Mucosa of rectum (tissue), 2 donors: ENCODE results near the gene GNB1L.
A peak's percentile ranks its signal among the peaks of the same experiment; 100 is the strongest.

Experiments
- H3K27ac ChIP-seq, 2 donors: one replicate each; pipeline ENCODE4 v1.7.0; 2013; ENCODE audit warnings: inconsistent platforms in 2 of 2, low read depth in 2 of 2, low read length in 2 of 2
- H3K27me3 ChIP-seq, 2 donors: one replicate each; pipeline ENCODE4 v1.7.0; 2013; ENCODE audit warnings: low read length in 2 of 2; ENCODE audit not compliant: control insufficient read depth in 2 of 2, insufficient read depth in 2 of 2
- H3K36me3 ChIP-seq, 2 donors: one replicate each; pipeline ENCODE4 v1.7.0; 2013; ENCODE audit warnings: low read length in 2 of 2; ENCODE audit not compliant: control insufficient read depth in 2 of 2, insufficient read depth in 2 of 2
- H3K4me1 ChIP-seq, 2 donors: one replicate each; pipeline ENCODE4 v1.7.0; 2013; ENCODE audit warnings: low read length in 2 of 2, mild to moderate bottlenecking in 1 of 2; ENCODE audit not compliant: control insufficient read depth in 2 of 2, insufficient read depth in 2 of 2
- H3K4me3 ChIP-seq, 2 donors: one replicate each; pipeline ENCODE4 v1.7.0; 2013; ENCODE audit warnings: low read length in 2 of 2
- H3K9ac ChIP-seq, 2 donors: one replicate each; pipeline ENCODE4 v1.7.0; 2013; ENCODE audit warnings: low read length in 2 of 2, low read depth in 1 of 2, mild to moderate bottlenecking in 1 of 2
- H3K9me3 ChIP-seq, 2 donors: one replicate each; pipeline ENCODE4 v1.7.0; 2013; ENCODE audit warnings: low read length in 2 of 2; ENCODE audit not compliant: control insufficient read depth in 2 of 2
- donor health status: healthy.
- donor health status: Normal muscosa, but diverticular disease.

The GNB1L gene

DNA sequence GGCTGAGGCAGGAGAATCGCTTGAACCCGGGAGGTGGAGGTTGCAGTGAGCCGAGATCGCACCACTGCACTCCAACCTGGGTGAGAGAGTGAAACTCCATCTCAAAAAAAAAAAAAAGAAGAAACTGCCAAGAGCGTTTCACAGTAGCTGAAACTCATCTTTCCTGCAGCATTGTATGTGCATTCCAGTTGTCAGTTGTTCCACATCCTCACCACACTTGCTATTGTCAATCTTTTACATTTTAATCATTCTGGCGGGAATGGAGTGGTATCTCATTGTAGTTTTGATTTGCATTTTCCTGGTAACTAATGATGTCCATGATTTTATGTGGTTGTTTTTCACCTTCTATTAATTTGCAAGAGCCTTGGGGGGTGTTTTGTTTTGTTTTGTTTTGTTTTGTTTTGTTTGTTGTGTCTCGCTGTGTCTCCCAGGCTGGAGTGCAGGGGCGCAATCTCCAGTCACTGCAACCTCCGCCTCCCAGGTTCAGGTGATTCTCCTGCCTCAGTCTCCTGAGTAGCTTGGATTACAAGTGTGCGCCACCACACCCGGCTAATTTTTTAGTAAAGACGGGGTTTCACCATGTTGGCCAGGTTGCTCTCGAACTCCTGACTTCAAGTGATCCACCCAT, 8.1 kb upstream of the GNB1L start:
- no peak overlapping the region for H3K27ac ChIP-seq
- no peaks in the 10 kb centered on the region for H3K9me3 ChIP-seq
- no peak overlapping the region for H3K4me3 ChIP-seq
- no peaks in the 10 kb centered on the region for H3K27me3 ChIP-seq
- H3K4me1 ChIP-seq = no peaks in the 10 kb centered on the region
- H3K9ac ChIP-seq = no peak overlapping the region
- H3K36me3 ChIP-seq = no peaks in the 10 kb centered on the region

DNA sequence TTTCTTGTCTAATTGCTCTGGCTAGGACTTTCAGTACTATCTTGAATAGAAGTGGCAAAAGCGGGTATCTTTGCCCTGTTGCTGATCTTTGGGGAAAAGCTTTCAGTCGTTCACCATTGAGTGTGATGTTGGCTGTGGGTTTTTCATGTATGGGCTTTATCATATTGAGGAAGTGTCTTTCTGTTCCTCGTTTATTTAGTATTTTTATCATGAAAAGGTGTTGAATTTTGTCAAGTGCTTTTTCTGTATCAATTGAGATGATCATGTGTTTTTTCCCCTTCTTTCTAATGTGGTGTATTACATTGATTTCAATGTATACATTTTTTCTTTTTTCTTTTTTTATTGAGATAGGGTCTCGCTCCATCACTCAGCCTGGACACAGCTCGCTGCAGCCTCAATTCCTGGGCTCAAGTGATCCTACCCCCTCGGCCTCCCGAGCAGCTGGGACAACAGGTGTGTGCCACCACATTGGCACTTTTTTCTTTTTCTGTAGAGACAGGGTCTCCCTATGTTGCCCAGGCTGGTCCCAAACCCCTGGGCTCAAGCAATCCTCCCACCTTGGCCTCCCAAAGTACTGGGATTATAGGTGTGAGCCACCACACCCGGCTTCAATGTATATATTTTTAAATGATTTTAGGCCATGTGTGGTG, 5.3 kb upstream of the GNB1L start:
- Histone ChIP-seq H3K27me3 (no peaks in the 10 kb centered on the region), H3K36me3 (no peaks in the 10 kb centered on the region), H3K27ac (no peak overlapping the region), H3K4me1 (peaks cover 9 to 10% of the 10 kb centered on the region in 2 donors), H3K9me3 (no peaks in the 10 kb centered on the region), H3K4me3 (no peak overlapping the region), H3K9ac (no peak overlapping the region)

DNA sequence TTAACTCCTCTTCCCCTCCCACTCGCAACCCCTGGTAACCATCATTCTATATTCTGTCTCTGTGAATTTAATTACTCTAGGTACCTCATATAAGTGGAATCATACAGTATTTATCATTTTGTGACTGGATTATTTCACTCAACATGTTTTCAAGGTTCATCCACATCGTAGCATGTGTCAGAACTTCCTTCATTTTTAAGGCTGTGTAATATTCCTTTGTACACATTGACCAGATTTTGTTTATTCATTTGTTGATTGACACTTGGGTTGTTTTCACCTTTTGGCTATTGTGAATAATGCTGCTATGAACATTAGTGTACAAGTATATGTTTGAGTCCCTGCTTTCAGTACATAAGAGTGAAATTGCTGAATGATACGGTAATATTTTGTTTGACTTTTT, 2.7 kb upstream of the GNB1L start:
- H3K27me3 ChIP-seq = no peaks in the 10 kb centered on the region

DNA sequence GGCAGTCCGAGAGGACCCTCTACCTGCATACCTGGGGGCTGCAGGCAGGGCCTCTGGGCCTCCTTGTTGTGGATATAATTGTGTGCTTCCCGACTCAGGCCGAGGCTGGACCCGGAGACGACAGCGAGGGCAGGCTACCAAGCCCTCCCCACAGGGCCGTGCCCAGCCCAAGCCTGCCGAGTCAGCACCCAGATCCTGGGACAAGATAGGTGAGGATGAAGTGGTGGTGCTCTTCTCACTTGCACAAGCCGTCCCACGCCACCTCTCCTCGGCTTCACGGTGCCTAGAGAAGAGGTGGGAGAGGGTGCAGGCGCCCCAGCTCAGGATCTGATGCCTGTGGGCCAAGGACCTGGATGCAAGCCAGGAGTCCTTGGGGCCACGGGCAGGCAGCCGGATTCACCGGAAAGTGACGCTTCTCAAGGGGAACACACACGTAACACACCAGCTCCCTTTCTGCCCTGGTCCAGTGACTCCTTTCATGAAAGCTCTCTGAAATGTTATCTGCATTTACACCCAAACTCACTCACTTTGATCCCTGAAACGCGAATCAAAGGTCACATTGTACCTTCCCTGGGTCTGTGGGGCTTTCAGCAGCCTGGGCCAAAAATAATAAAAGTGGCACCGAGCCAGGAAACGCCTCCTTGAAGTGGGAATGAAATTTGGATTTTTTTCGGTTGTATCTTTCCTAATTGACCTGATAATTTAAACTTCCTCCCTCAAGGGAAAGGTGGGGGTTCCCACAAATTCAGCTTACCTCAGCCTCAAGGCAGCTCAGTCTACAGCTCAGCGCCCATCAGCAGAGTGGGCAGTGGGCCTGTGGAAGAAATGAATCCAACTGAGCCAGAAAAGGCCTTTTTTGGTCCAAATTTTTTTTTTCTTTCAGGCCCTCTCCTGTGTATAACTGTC, 1.1 kb upstream of the GNB1L start:
- Histone ChIP-seq H3K36me3 (peaks cover 7 to 16% of the 10 kb centered on the region in 2 donors), H3K4me3 (peak overlapping the region; percentile 86 to 87), H3K9ac (peak overlapping the region; percentile 79 to 84), H3K27ac (peak overlapping the region; percentile 86 to 91), H3K9me3 (no peaks in the 10 kb centered on the region), H3K27me3 (no peaks in the 10 kb centered on the region), H3K4me1 (peaks cover 20 to 25% of the 10 kb centered on the region in 2 donors)

More for the DNA sequence above, 2.7 kb upstream of the GNB1L start:
- Histone ChIP-seq H3K9ac (no peak overlapping the region), H3K27ac (no peak overlapping the region), H3K4me3 (no peak overlapping the region), H3K4me1 (peaks cover 20 to 25% of the 10 kb centered on the region in 2 donors), H3K36me3 (peaks cover 0 to under 1% of the 10 kb centered on the region in 2 donors), H3K9me3 (no peaks in the 10 kb centered on the region)

DNA sequence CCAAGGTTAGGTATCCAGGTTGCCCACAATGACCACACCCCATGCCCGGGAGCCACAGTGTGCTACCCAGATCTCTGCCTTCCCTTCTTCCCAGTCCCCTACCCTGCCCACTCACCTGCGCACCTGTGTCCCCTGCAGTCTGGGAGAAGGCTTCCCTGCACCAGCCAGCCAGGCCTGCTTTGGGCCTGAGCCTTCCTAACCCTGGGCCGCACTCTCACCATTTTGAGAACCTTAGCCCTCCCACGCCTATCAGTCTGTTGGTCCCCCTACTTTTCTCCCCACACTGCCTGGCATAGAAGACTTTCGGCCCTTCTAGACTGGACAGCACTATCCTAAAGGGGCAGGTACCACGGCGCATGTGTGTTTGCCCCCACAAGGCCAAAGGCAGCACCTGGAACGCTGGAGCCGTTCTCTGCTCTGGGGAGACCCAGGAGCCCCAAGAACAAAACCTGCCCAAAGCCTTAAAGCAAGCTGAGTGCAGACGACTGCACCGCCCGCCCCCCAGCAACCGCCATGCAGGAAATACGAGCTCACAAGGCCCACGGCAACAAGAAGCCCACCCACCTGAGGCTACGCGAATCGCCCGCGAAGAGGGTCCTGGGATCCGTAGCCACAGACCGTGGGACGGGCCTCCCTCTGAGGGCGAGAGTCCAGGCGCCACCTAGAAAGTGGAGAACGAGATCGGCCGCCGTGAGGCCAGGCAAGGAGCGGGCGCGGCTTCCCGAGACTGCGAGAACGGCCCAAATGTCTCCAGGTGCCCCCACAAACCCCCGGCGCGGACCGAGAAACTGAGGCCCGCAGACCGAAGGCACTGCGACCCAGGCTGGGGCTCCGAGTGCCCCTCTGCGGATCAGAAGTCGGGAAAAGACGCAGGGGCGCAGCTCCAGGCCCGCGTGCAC, 546 bp downstream of the GNB1L start:
- no peaks in the 10 kb centered on the region for H3K9me3 ChIP-seq
- H3K36me3 ChIP-seq = peaks cover 13 to 26% of the 10 kb centered on the region in 2 donors
- H3K4me3 ChIP-seq = peak overlapping the region; percentile 86 to 87
- peak overlapping the region; percentile 64 to 91 for H3K27ac ChIP-seq
- peak overlapping the region; percentile 84 to 88 for H3K9ac ChIP-seq
- H3K27me3 ChIP-seq = no peaks in the 10 kb centered on the region
- H3K4me1 ChIP-seq = peaks cover 20 to 25% of the 10 kb centered on the region in 2 donors

DNA sequence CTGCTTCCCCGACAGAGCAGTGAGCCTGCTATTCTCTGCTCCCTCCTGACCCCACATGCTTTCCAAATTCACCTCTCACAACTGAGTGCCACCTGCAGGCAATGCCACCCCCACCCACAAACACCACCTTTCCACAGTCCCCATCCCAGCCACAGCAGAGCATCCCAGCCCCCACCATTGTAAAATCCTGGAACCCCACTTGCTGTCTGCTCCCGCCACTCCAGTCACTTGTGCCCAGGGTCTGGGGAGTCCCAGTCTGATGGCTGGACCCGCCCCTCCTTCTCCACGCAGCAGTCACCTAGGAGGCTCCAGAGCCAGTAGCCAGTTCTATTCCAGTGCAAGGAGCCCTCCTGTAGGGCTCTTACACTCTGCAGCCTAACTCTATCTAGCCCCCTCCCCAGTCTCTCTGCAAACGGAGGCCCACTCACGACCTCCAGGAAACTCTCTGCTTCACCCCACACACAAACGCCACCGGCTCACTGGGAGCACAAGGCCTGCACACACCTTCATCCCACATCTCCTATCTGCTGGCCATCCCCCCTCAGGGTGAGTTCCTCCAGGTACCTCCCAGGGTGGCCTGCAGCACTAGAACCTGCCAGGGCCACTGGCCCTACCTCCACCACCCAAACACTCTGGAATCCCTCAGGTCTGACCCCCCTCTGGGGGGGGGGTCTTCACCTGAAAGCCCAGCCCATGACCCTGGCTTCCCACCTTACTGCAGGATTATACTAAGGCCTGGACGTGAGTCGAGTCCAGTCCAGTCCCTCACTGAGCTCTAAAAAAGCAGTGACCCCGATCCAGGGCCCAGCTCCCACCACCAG, 1.4 kb downstream of the GNB1L start:
- Histone ChIP-seq H3K27ac (peak overlapping the region in 1 of 2 donors; percentile 91), H3K4me3 (peak overlapping the region; percentile 86 to 87), H3K4me1 (peaks cover 24 to 31% of the 10 kb centered on the region in 2 donors)

DNA sequence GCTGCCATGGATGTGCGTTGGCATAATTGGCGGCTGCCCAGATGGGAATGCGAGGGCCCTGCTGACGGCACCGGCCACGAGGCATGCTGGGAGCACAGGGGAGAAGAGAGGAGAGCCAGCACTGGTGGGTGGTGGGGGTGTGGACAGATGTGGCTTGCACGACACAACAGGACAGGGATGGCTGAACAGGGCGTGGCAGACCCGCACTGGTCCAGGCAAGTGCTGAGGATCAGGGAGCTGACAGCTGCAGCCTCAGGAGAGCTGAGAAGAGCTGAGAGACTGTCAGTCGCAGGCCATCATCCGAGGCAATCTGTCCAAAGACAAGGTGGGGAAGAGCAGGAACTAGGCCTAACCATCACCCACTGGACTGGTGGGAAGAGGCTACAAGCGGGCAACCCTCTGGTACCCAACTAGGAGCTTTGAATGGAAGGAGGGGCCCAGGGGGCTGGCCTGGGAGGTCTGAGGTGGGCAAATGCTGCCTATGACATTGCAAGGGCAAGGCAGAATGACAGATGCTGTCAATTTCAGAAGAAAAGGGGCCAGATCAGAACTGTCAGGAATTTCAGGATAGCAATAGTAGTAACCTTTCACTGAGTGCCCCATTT, 2.4 kb downstream of the GNB1L start:
- Histone ChIP-seq H3K9ac (no peak overlapping the region), H3K4me1 (peaks cover 24 to 31% of the 10 kb centered on the region in 2 donors), H3K36me3 (peaks cover 13 to 26% of the 10 kb centered on the region in 2 donors), H3K27ac (no peak overlapping the region), H3K4me3 (no peak overlapping the region), H3K9me3 (no peaks in the 10 kb centered on the region), H3K27me3 (no peaks in the 10 kb centered on the region)

More for the DNA sequence above, 1.4 kb downstream of the GNB1L start:
- Histone ChIP-seq H3K36me3 (peaks cover 13 to 26% of the 10 kb centered on the region in 2 donors), H3K9me3 (no peaks in the 10 kb centered on the region), H3K27me3 (no peaks in the 10 kb centered on the region), H3K9ac (peak overlapping the region; percentile 84 to 88)

DNA sequence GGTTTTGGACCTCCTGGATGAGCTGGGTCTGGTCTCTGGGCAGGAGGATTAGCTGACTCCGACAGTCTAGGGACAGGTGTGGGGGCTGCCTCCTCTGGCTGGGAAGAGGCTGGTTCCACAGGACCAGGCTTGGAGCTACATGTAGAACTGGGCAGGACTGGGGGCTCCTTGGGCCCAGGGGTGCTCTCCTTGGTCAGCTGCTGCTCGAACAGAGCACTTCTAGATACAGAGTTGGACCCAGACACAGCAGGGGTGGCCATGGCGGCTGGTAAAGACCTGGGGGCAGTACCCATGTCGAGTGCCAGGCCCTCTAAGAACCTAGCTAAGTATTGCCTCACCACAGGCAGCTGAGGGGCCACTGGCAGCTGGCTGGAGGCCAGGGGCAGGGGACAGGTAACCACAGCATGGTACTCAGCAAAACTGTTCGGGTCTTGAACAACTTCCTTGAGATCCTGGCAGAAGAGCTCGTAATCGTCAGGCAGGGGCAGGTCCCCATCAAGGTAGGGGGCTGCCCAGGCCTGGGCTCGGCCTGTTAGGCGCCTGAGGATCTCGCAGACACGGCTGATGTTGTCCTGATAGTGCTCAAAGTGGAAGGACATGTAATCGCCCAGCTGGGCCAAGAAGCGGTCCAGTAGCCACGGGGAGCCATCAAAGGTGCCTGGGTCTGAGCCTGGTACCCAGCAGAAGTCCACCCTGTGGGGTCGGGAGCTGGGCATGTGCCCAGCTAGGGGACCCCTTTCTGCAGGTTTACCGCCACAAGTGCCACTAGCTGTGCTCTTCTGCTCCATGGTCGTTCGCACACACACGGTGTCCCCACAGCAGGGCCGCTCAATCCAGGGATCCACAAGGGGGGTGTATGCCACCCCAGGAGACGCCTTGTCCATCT, 3.1 kb downstream of the GNB1L start:
- Histone ChIP-seq H3K4me1 (peaks cover 24 to 31% of the 10 kb centered on the region in 2 donors), H3K4me3 (no peak overlapping the region), H3K9ac (no peak overlapping the region), H3K9me3 (no peaks in the 10 kb centered on the region), H3K27me3 (no peaks in the 10 kb centered on the region), H3K27ac (no peak overlapping the region), H3K36me3 (peaks cover 13 to 30% of the 10 kb centered on the region in 2 donors)
